NB4 (cell line): ENCODE measurements around the gene DNAI1.

ENCODE experiments used
- CTCF ChIP-seq: IDR thresholded peaks from one replicate; pipeline ENCODE4 v1.5.1; 2012; ENCODE audit warnings: low read depth, low read length
- POLR2A ChIP-seq: IDR thresholded peaks from 2 replicates; pipeline ENCODE4 v1.6.1; 2011; ENCODE audit warnings: mild to moderate bottlenecking; ENCODE audit not compliant: insufficient read length; ENCODE audit errors: extremely low read depth

DNA sequence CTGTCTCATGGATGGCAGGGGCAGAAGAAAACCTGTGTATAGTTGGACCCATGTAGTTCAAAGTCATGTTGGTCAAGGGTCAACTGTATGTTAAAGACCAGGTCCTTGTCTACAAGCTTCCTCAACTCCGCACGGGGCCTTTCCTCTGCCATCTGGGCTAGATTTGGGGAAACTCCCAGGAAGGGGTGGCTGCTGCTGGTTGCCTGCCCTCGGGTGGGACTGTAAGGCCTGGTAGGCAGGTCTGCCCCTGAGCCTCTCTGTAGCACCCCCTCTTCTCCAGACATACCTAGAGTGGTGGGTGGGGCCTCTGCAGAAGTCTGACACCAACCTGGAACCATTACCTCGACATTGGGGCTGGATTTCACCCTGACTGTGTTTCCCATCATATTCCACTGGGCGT lies 49.0 kb downstream of the DNAI1 start:
- TF ChIP-seq CTCF (no peak), POLR2A (no peak)
